EH (cell line): ENCODE measurements around the gene ENAH.

Experiments
- DNase-seq: peaks from one replicate; pipeline ENCODE4 v3.0.0-alpha.2; 2015; ENCODE audit warnings: low read depth

The ENAH gene

GRCh38 chr1:225471453-225472301 is 181.2 kb downstream of the ENAH start:
- no peak for DNase-seq

GRCh38 chr1:225471109-225471452 is 181.8 kb downstream of the ENAH start:
- no peak for DNase-seq

GRCh38 chr1:225470211-225471108 is 182.5 kb downstream of the ENAH start:
- DNase-seq, result no peak

- no peak for DNase-seq
Observed at GRCh38 chr1:225469051-225469450, 183.9 kb downstream of the ENAH start.

GRCh38 chr1:225468270-225469020 is 184.5 kb downstream of the ENAH start:
- DNase-seq, result no peak

GRCh38 chr1:225467193-225468020 is 185.5 kb downstream of the ENAH start:
- DNase-seq, result no peak

GRCh38 chr1:225466848-225467192 is 186.1 kb downstream of the ENAH start:
- DNase-seq, result no peak

- DNase-seq, result no peak
Observed at GRCh38 chr1:225465793-225466517, 187.0 kb downstream of the ENAH start.

GRCh38 chr1:225464851-225465792 is 187.8 kb downstream of the ENAH start:
- no peak for DNase-seq

GRCh38 chr1:225462714-225463574 is 190.0 kb downstream of the ENAH start:
- no peak for DNase-seq

GRCh38 chr1:225462429-225462713 is 190.6 kb downstream of the ENAH start:
- no peak for DNase-seq

- no peak for DNase-seq
Observed at GRCh38 chr1:225461533-225462428, 191.1 kb downstream of the ENAH start.

- peak; percentile 57 for DNase-seq
Observed at GRCh38 chr1:225460737-225461532, 192.0 kb downstream of the ENAH start.

GRCh38 chr1:225460021-225460736 is 192.7 kb downstream of the ENAH start:
- DNase-seq, result no peak

- DNase-seq, result peak; percentile 71
Observed at GRCh38 chr1:225458222-225458631, 194.7 kb downstream of the ENAH start.

- peak; percentile 92 for DNase-seq
Observed at GRCh38 chr1:225454733-225455132, 198.2 kb downstream of the ENAH start.
